IMR-90 (cell line): ENCODE measurements around the gene ASB11. TPM values are rescaled to one million over a fixed set of nuclear protein-coding genes. Genes with fewer than 3 reads are reported as not detected.

ENCODE experiments used
- ATAC-seq: fragments of 200-7000 bp; cut with Tn5 transposase; 2 replicates; pipeline ENCODE4 v1.9.1; 2020; ENCODE audit warnings: low read depth, mild to moderate bottlenecking, moderate library complexity
- BruUV-seq: library from RNA; stranded (reverse); fragments of 400-500 nt; replicated peaks from 2 replicates; lab custom pipeline; 2021; lab: Mats Ljungman, UMichigan
- CTCF ChIA-PET: fragments of 300-600 bp; formaldehyde crosslinking; extraction: SDS; loops from one replicate; lab custom pipeline; 2021; ENCODE audit warnings: antibody characterized with exemption; lab: Yijun Ruan, JAX
- POLR2A ChIA-PET: fragments of 300-600 bp; sonication (Branson Sonifier 250); formaldehyde crosslinking; loops from one replicate; lab custom pipeline; 2022; ENCODE audit warnings: antibody characterized with exemption; ENCODE audit not compliant: unreplicated experiment; lab: Charles Lee
- DNase-seq: peaks from one replicate; pipeline ENCODE4 v3.0.0; 2013
- H2AFZ ChIP-seq: replicated peaks from 2 replicates; pipeline ENCODE3; 2013; ENCODE audit warnings: low read length, mild to moderate bottlenecking; ENCODE audit not compliant: poor library complexity
- H2AK5ac ChIP-seq: 2 replicates; pipeline ENCODE4 v1.6.1; 2013; ENCODE audit warnings: low read depth, low read length, inconsistent platforms
- H2AK9ac ChIP-seq: replicated peaks from 2 replicates; pipeline ENCODE3; 2013; ENCODE audit warnings: mild to moderate bottlenecking, low read depth, low read length, moderate library complexity; ENCODE audit not compliant: poor library complexity
- H2BK120ac ChIP-seq: 2 replicates; pipeline ENCODE4 v1.6.1; 2013; ENCODE audit warnings: low read depth, low read length, inconsistent platforms
- H2BK15ac ChIP-seq: 3 replicates; pipeline ENCODE4 v1.6.1; 2013; ENCODE audit warnings: low read depth, low read length, inconsistent platforms
- H2BK20ac ChIP-seq: 2 replicates; pipeline ENCODE4 v1.6.1; 2013; ENCODE audit warnings: low read depth, mild to moderate bottlenecking, inconsistent platforms, low read length, moderate library complexity
- H2BK5ac ChIP-seq: 2 replicates; pipeline ENCODE4 v1.6.1; 2013; ENCODE audit warnings: mild to moderate bottlenecking, low read depth, low read length, inconsistent platforms; ENCODE audit not compliant: poor library complexity, severe bottlenecking
- H3K14ac ChIP-seq: replicated peaks from 2 replicates; pipeline ENCODE4 v1.6.1; 2013; ENCODE audit warnings: low read depth, low read length, inconsistent platforms
- H3K18ac ChIP-seq: 2 replicates; pipeline ENCODE4 v1.6.1; 2013; ENCODE audit warnings: low read depth, low read length, control low read depth
- H3K23ac ChIP-seq: 2 replicates; pipeline ENCODE4 v1.6.1; 2013; ENCODE audit warnings: low read depth, low read length, inconsistent platforms
- H3K27ac ChIP-seq: 2 replicates; pipeline ENCODE4 v1.5.1; 2013; ENCODE audit warnings: mild to moderate bottlenecking, control low read depth, low read length; ENCODE audit not compliant: insufficient read depth
- H3K27me3 ChIP-seq: 2 replicates; pipeline ENCODE4 v1.6.1; 2013; ENCODE audit warnings: low read length; ENCODE audit not compliant: control insufficient read depth, insufficient read depth
- H3K36me3 ChIP-seq: 2 replicates; pipeline ENCODE4 v1.6.1; 2013; ENCODE audit warnings: low read length, mixed read lengths; ENCODE audit not compliant: control insufficient read depth, insufficient read depth
- H3K4ac ChIP-seq: 2 replicates; pipeline ENCODE4 v1.6.1; 2013; ENCODE audit warnings: low read depth, low read length, inconsistent platforms
- H3K4me1 ChIP-seq: 2 replicates; pipeline ENCODE4 v1.6.1; 2013; ENCODE audit warnings: low read length, mixed read lengths; ENCODE audit not compliant: control insufficient read depth, insufficient read depth
- H3K4me2 ChIP-seq: 2 replicates; pipeline ENCODE4 v1.6.1; 2013; ENCODE audit warnings: low read depth, mild to moderate bottlenecking, control low read depth, low read length, moderate library complexity
- H3K4me3 ChIP-seq: 2 replicates; pipeline ENCODE4 v1.5.1; 2013; ENCODE audit warnings: low read depth, mild to moderate bottlenecking, control low read depth, low read length, moderate library complexity; ENCODE audit not compliant: insufficient read depth
- H3K56ac ChIP-seq: 2 replicates; pipeline ENCODE4 v1.6.1; 2013; ENCODE audit warnings: low read length, inconsistent platforms; ENCODE audit not compliant: insufficient read depth; ENCODE audit errors: extremely low read depth
- H3K79me1 ChIP-seq, 2 experiments: 2 replicates each; pipeline ENCODE4 v1.6.1; 2013; ENCODE audit warnings: low read length in 2 of 2, inconsistent platforms in 1 of 2, low read depth in 1 of 2
- H3K9ac ChIP-seq: 2 replicates; pipeline ENCODE4 v1.6.1; 2013; ENCODE audit warnings: low read depth, low read length, control low read depth
- H3K9me1 ChIP-seq: 2 replicates; pipeline ENCODE4 v1.6.1; 2013; ENCODE audit warnings: low read length, inconsistent platforms; ENCODE audit not compliant: insufficient read depth
- H3K9me3 ChIP-seq: 2 replicates; pipeline ENCODE4 v1.6.1; 2013; ENCODE audit warnings: low read length; ENCODE audit not compliant: control insufficient read depth, insufficient read depth
- H4K20me1 ChIP-seq: 2 replicates; pipeline ENCODE4 v1.6.1; 2013; ENCODE audit warnings: low read length, inconsistent platforms; ENCODE audit not compliant: insufficient read depth
- H4K5ac ChIP-seq: 2 replicates; pipeline ENCODE4 v1.6.1; 2013; ENCODE audit warnings: mild to moderate bottlenecking, low read depth, low read length, control low read depth
- H4K8ac ChIP-seq, 2 experiments: 2 replicates each; pipeline ENCODE4 v1.6.1; 2013; ENCODE audit warnings: low read depth in 2 of 2, low read length in 2 of 2, control low read depth in 1 of 2, inconsistent platforms in 1 of 2
- H4K91ac ChIP-seq: 2 replicates; pipeline ENCODE4 v1.6.1; 2013; ENCODE audit warnings: low read depth, low read length, inconsistent platforms; ENCODE audit not compliant: insufficient read depth
- FOS ChIP-seq: fragments of 150-350 bp; IDR thresholded peaks from 2 replicates; pipeline ENCODE4 v1.6.1; 2016; ENCODE audit warnings: low read depth, low read length
- MAFK ChIP-seq: IDR thresholded peaks from 2 replicates; pipeline ENCODE4 v1.6.1; 2012; ENCODE audit warnings: low read depth, low read length, improper control_type of control experiment
- POLR2A ChIP-seq: IDR thresholded peaks from 2 replicates; pipeline ENCODE4 v1.6.1; 2012; ENCODE audit warnings: mild to moderate bottlenecking, low read depth, low read length
- WGBS, 2 experiments: methylation state at CpG; one replicate each; pipeline versions ENCODE4 v1.1.5 to v1.1.7; 2013; ENCODE audit warnings: missing lambda C conversion rate in 2 of 2; ENCODE audit not compliant: insufficient read length in 1 of 2; ENCODE audit errors: extremely low coverage in 2 of 2; 5-methylcytosine and 5-hydroxymethylcytosine counted together
- dilution Hi-C: fragments of 300-500 bp; cut with HindIII; formaldehyde crosslinking; loops from one replicate; pipeline ENCODE4 v1.14.3; 2018; ENCODE audit warnings: low sequenced_read_pairs; ENCODE audit not compliant: unreplicated experiment
- in situ Hi-C: fragments of 300-500 bp; cut with MboI; formaldehyde crosslinking; loops from 3 replicates; pipeline ENCODE4 v1.14.3; 2019; ENCODE audit warnings: low sequenced_read_pairs, inconsistent platforms, mixed read lengths
- intact Hi-C: fragments of 100-400 bp; cut with micrococcal nuclease; formaldehyde crosslinking; loops from 2 replicates; pipeline ENCODE4 v1.10.0; 2022
- polyA plus RNA-seq, 3 experiments: library from polyadenylated mRNA; depleted of rRNA; stranded (reverse); fragments of >200 nt; gene quantifications; 2 replicates each; pipeline ENCODE4 v1.2.3, GENCODE V29; 2012; ENCODE audit warnings: low replicate concordance in 1 of 3
- total RNA-seq: library from RNA; depleted of rRNA; stranded (reverse); fragments of >200 nt; gene quantifications from 2 replicates; pipeline ENCODE4 v1.2.3, GENCODE V29; 2012

Gene ASB11
- total and polyA plus RNA-seq, 2 of the 4 experiments (the other 2 are of a cell fraction) = not detected

GRCh38 chrX:15336023-15336413 is 20.6 kb upstream of the ASB11 start:
- Histone ChIP-seq H2BK120ac (no peak overlapping the region), H3K14ac (no peak overlapping the region), H3K27ac (no peak overlapping the region), H3K27me3 (peaks cover 5% of the 10 kb centered on the region), H3K56ac (no peak overlapping the region), H3K9me3 (no peaks in the 10 kb centered on the region), H3K23ac (no peak overlapping the region), H4K91ac (no peak overlapping the region), H2BK20ac (no peak overlapping the region), H3K4me1 (no peaks in the 10 kb centered on the region), H2AFZ (peak overlapping the region; percentile 73), H2AK9ac (no peak overlapping the region), H3K4me3 (peak overlapping the region; percentile 46), H3K4me2 (peak overlapping the region; percentile 84), H2BK5ac (no peak overlapping the region), H2BK15ac (no peak overlapping the region), H3K36me3 (no peaks in the 10 kb centered on the region), H3K18ac (no peak overlapping the region), H4K8ac (no peak overlapping the region), H2AK5ac (no peak overlapping the region), H3K9ac (no peak overlapping the region; the same call in 1 of the 2 replicates), H3K4ac (no peak overlapping the region), H4K20me1 (no peaks in the 10 kb centered on the region), H4K5ac (no peak overlapping the region), H3K79me1 (peaks cover 0 to 3% of the 10 kb centered on the region in 2 experiments; a peak in 1 of 4 replicates), H3K9me1 (no peaks in the 10 kb centered on the region)
- ChIA-PET POLR2A (no interaction called here), CTCF (no interaction called here)
- BruUV-seq = no TSS peak
- dilution Hi-C loops (no loop called here), in situ Hi-C loops (no loop called here), intact Hi-C loops (no loop called here)
- TF ChIP-seq FOS (0 out of 2 replicates have a peak, but pooled peaks have one; percentile 2), MAFK (no peak), POLR2A (peak; percentile 35; the same call in 1 of the 2 replicates)
- ATAC-seq (no peak), DNase-seq (peak; percentile 84)
- 60% methylated on average over 1 of the region's 10 CpGs; no CpG with 5 or more reads in 1 of the 2 experiments for WGBS, 2 experiments
